ENCODE measurements around the gene IFFO2. TPM values are rescaled to one million over a fixed set of nuclear protein-coding genes. Genes with fewer than 3 reads are reported as not detected.

Gene IFFO2
- total and polyA plus RNA-seq, 10 of the 15 experiments (the other 5 are each of a cell fraction or from before 2014, with no cell fraction given): 1.2 to 18.4 (median 6.7) TPM

DNA sequence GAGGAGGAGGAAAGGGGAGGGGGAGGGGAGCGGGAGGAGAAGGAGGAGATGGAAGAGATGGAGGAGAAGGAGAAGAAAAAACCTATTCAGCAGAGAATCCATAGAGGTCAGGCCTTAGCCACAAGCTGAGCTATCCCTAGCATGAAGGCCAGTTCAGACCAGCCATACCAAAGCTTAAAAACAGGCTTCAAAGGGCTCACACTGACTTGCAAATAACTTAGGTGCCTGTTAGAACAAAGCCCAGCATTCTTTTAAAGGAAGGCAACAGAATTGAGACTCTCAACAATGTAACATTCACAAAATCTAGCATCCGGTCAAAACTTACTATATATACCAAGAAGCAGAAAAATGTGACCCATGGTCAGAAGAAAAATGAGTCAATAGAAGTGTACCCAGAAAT is 43.6 kb upstream of the IFFO2 start:
- intact Hi-C loops (cut with micrococcal nuclease; ENCODE audit: unreplicated experiment): no loop called here
- Histone ChIP-seq H3K9ac (ENCODE audit: control insufficient read depth, insufficient read depth, low read length) (no peak overlapping the region), H3K27me3 (replicated peaks in 1 of 2; ENCODE audit: control insufficient read depth in 2 of 2, insufficient read depth in 2 of 2, low read length in 1 of 2) (no peaks in the 10 kb centered on the region; a peak in 2 of 4 replicates), H4K20me1 (ENCODE audit: control insufficient read depth, insufficient read depth) (no peaks in the 10 kb centered on the region), H3K79me2 (ENCODE audit: control insufficient read depth, insufficient read depth, low read length) (no peaks in the 10 kb centered on the region), H3K4me2 (ENCODE audit: control insufficient read depth, insufficient read depth) (no peak overlapping the region), H2AFZ (ENCODE audit: control insufficient read depth, low read depth, low read length) (no peak overlapping the region), H3K36me3 (ENCODE audit: control insufficient read depth in 2 of 2, insufficient read depth in 2 of 2, low read length in 1 of 2) (no peaks in the 10 kb centered on the region), H3K9me3 (replicated peaks; ENCODE audit: control insufficient read depth, insufficient read depth, low read length) (peaks cover 4% of the 10 kb centered on the region; the same call in 2 of the 3 replicates), H3K27ac (ENCODE audit: control insufficient read depth, insufficient read depth) (no peak overlapping the region), H3K4me3 (no peak overlapping the region), H3K4me1 (ENCODE audit: control insufficient read depth, insufficient read depth, low read length) (no peaks in the 10 kb centered on the region)
- in situ Hi-C loops (cut with MboI): no loop called here
- CTCF ChIA-PET: interaction anchor here (1.2 to 2.1 kb wide), 2 partner anchors 10 to 87 kb away, joined by 4 to 8 read pairs; no protein-coding TSS in a partner anchor
- ATAC-seq (no peak), FAIRE-seq (no peak), DNase-seq (ENCODE audit: low read depth, low spot score) (no peak)
- RAD21 ChIA-PET (ENCODE audit: unreplicated experiment): no interaction called here
- SMC1A ChIA-PET (ENCODE audit: uncharacterized antibody, unreplicated experiment): no interaction called here
- POLR2A ChIA-PET: no interaction called here
- 87% methylated on average over 1 of the region's 2 CpGs for WGBS (ENCODE audit: insufficient coverage, insufficient replicate concordance, low lambda C conversion rate, missing lambda C conversion rate)
- TF ChIP-seq POU2F2 (IDR thresholded peaks at IDR 0.05; ENCODE audit: borderline replicate concordance, low read depth, low read length): no peak
- no peak for TF ChIP-seq ZBED1 (IDR thresholded peaks at IDR 0.05; ENCODE audit: borderline replicate concordance)
- BruUV-seq (replicated peaks): no TSS peak

DNA sequence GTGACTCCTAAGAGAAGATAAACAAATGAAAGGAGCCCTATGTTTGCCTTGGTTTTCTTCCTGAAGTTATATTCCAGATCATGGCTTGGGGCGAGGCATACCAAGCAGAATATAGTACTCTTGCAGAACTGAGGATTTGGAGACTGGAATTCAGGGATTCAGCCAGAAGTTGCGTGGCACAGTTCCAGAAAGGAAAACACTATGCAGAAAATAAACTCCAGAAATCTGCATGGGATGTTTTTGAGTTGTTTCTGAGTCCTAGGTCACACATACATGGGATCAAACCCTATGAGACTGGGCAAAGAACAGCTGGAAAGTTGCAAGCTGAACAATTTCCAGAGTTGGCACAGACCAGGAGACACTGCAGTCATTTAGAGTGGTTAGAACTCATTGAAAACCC is 42.9 kb upstream of the IFFO2 start:
- Histone ChIP-seq H3K9me3 (replicated peaks; ENCODE audit: control insufficient read depth, insufficient read depth, low read length) (peaks cover 4% of the 10 kb centered on the region; the same call in 2 of the 3 replicates), H3K79me2 (ENCODE audit: control insufficient read depth, insufficient read depth, low read length) (no peaks in the 10 kb centered on the region), H2AFZ (ENCODE audit: control insufficient read depth, low read depth, low read length) (no peak overlapping the region), H3K4me1 (ENCODE audit: control insufficient read depth, insufficient read depth, low read length) (no peaks in the 10 kb centered on the region), H3K27ac (ENCODE audit: control insufficient read depth, insufficient read depth) (no peak overlapping the region), H3K9ac (ENCODE audit: control insufficient read depth, insufficient read depth, low read length) (no peak overlapping the region), H3K36me3 (ENCODE audit: control insufficient read depth in 2 of 2, insufficient read depth in 2 of 2, low read length in 1 of 2) (no peaks in the 10 kb centered on the region), H4K20me1 (ENCODE audit: control insufficient read depth, insufficient read depth) (no peaks in the 10 kb centered on the region), H3K4me3 (no peak overlapping the region), H3K4me2 (ENCODE audit: control insufficient read depth, insufficient read depth) (no peak overlapping the region), H3K27me3 (replicated peaks in 1 of 2; ENCODE audit: control insufficient read depth in 2 of 2, insufficient read depth in 2 of 2, low read length in 1 of 2) (no peaks in the 10 kb centered on the region; a peak in 1 of 4 replicates)
- intact Hi-C loops (cut with micrococcal nuclease; ENCODE audit: unreplicated experiment): no loop called here
- FAIRE-seq (no peak), DNase-seq (ENCODE audit: low read depth, low spot score) (no peak), ATAC-seq (no peak)
- in situ Hi-C loops (cut with MboI): no loop called here
- no TSS peak for BruUV-seq (replicated peaks)
- RAD21 ChIA-PET (ENCODE audit: unreplicated experiment): no interaction called here
- SMC1A ChIA-PET (ENCODE audit: uncharacterized antibody, unreplicated experiment): no interaction called here
- 0% methylated on average over 2 of the region's 2 CpGs for WGBS (ENCODE audit: insufficient coverage, insufficient replicate concordance, low lambda C conversion rate, missing lambda C conversion rate)
- CTCF ChIA-PET: interaction anchor here (2.1 kb wide), 1 partner anchor 87 kb away, joined by 8 read pairs; no protein-coding TSS in a partner anchor
- POLR2A ChIA-PET: no interaction called here
- TF ChIP-seq MYC (IDR thresholded peaks at IDR 0.05; ENCODE audit: insufficient read depth, insufficient read length, insufficient replicate concordance, low read length, severe bottlenecking) (no peak), POU2F2 (IDR thresholded peaks at IDR 0.05; ENCODE audit: borderline replicate concordance, low read depth, low read length) (no peak), TCF3 (IDR thresholded peaks at IDR 0.05; ENCODE audit: borderline replicate concordance, insufficient read depth, low read depth, low read length) (no peak), TBL1XR1 (IDR thresholded peaks at IDR 0.05; ENCODE audit: low read depth, low read length) (no peak), CHD1 (IDR thresholded peaks at IDR 0.05; ENCODE audit: low read depth, low read length) (no peak), IRF4 (IDR thresholded peaks at IDR 0.05; ENCODE audit: low read depth, low read length) (no peak), ZZZ3 (IDR thresholded peaks at IDR 0.05; ENCODE audit: control insufficient read depth, insufficient read length, low read depth) (no peak), NBN (IDR thresholded peaks at IDR 0.05) (no peak), SMARCA5 (IDR thresholded peaks at IDR 0.05) (no peak), SREBF1 (IDR thresholded peaks at IDR 0.05; ENCODE audit: low read length) (no peak), RUNX3 (IDR thresholded peaks at IDR 0.05; ENCODE audit: low read length) (no peak), TARDBP (IDR thresholded peaks at IDR 0.05; ENCODE audit: borderline replicate concordance) (no peak), GABPA (IDR thresholded peaks at IDR 0.05; ENCODE audit: low read depth) (no peak), DPF2 (IDR thresholded peaks at IDR 0.05) (no peak), CHD4 (IDR thresholded peaks at IDR 0.05) (no peak), MEF2A (IDR thresholded peaks at IDR 0.05; ENCODE audit: insufficient read depth, low read depth, low read length) (no peak), STAT3 (IDR thresholded peaks at IDR 0.05; ENCODE audit: low read depth, low read length) (no peak)
- TF ChIP-seq, protein P1, sequence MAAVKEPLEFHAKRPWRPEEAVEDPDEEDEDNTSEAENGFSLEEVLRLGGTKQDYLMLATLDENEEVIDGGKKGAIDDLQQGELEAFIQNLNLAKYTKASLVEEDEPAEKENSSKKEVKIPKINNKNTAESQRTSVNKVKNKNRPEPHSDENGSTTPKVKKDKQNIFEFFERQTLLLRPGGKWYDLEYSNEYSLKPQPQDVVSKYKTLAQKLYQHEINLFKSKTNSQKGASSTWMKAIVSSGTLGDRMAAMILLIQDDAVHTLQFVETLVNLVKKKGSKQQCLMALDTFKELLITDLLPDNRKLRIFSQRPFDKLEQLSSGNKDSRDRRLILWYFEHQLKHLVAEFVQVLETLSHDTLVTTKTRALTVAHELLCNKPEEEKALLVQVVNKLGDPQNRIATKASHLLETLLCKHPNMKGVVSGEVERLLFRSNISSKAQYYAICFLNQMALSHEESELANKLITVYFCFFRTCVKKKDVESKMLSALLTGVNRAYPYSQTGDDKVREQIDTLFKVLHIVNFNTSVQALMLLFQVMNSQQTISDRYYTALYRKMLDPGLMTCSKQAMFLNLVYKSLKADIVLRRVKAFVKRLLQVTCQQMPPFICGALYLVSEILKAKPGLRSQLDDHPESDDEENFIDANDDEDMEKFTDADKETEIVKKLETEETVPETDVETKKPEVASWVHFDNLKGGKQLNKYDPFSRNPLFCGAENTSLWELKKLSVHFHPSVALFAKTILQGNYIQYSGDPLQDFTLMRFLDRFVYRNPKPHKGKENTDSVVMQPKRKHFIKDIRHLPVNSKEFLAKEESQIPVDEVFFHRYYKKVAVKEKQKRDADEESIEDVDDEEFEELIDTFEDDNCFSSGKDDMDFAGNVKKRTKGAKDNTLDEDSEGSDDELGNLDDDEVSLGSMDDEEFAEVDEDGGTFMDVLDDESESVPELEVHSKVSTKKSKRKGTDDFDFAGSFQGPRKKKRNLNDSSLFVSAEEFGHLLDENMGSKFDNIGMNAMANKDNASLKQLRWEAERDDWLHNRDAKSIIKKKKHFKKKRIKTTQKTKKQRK (IDR thresholded peaks at IDR 0.05; ENCODE audit: low read depth, low read length): no peak

All from GM12878 (cell line).